Adipocyte (in vitro differentiated cells): ENCODE results near the gene TBX21.

Source experiments
- DNase-seq: peaks from one replicate; pipeline ENCODE4 v3.0.0-alpha.2; 2015; ENCODE audit warnings: low read depth
- H3K27me3 ChIP-seq: replicated peaks from 2 replicates; pipeline ENCODE4 v1.7.0; 2013; ENCODE audit warnings: mild to moderate bottlenecking, low read length, moderate library complexity; ENCODE audit not compliant: control insufficient read depth, insufficient read depth
- H3K36me3 ChIP-seq: 2 replicates; pipeline ENCODE4 v1.7.0; 2013; ENCODE audit warnings: low read length, mild to moderate bottlenecking, moderate library complexity; ENCODE audit not compliant: control insufficient read depth, insufficient read depth, severe bottlenecking
- H3K4me1 ChIP-seq: 2 replicates; pipeline ENCODE4 v1.7.0; 2013; ENCODE audit warnings: mild to moderate bottlenecking, low read length, moderate library complexity; ENCODE audit not compliant: control insufficient read depth, insufficient read depth
- H3K4me3 ChIP-seq: 2 replicates; pipeline ENCODE4 v1.7.0; 2013; ENCODE audit warnings: mild to moderate bottlenecking, low read length, moderate library complexity
- H3K9ac ChIP-seq: 2 replicates; pipeline ENCODE4 v1.7.0; 2013; ENCODE audit warnings: mild to moderate bottlenecking, low read length, moderate library complexity
- H3K9me3 ChIP-seq: 2 replicates; pipeline ENCODE4 v1.7.0; 2013; ENCODE audit warnings: mild to moderate bottlenecking, low read length, moderate library complexity; ENCODE audit not compliant: control insufficient read depth

The TBX21 gene

DNA sequence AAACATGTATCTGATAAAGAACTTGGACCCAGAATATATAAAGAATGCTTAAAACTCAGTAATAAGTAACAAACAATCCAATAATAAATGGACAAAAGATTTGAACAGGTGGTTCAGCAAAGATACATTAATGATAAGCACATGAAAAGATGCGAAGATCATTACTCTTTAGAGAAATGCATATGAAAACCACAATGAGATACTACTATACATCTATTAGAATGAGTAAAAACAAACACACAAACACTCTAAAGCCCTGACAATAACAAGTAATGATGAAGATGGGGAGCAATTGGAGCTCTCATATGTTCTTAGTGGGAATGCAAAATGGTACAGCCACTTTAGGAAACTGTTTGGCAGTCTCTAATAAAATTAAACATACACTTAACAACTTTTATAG lies 59.4 kb downstream of the TBX21 start:
- Histone ChIP-seq H3K9me3 (no peaks in the 10 kb centered on the region), H3K36me3 (no peaks in the 10 kb centered on the region), H3K27me3 (peaks cover 66% of the 10 kb centered on the region)

DNA sequence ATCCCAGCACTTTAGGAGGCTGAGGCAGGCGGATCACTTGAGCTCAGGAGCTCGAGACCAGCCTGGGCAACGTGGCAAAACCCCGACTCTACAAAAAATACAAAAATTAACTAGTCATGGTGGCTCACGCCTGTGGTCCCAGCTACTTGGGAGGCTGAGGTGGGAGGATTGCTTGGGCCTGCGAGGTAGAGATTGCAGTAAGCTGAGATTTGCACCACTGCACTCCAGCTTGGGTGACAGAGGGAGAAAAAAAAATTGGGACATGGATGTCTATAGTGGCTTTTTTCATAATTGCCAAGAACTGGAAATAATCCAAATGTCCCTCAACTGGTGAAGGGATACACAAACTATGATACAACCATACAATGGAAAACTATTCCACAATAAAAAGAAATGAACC lies 59.9 kb downstream of the TBX21 start:
- no peak overlapping the region for H3K9ac ChIP-seq
- H3K9me3 ChIP-seq, result no peaks in the 10 kb centered on the region
- DNase-seq, result no peak
- no peaks in the 10 kb centered on the region for H3K36me3 ChIP-seq
- peaks cover 68% of the 10 kb centered on the region for H3K27me3 ChIP-seq
- H3K4me3 ChIP-seq, result no peak overlapping the region
- H3K4me1 ChIP-seq, result peaks cover 2% of the 10 kb centered on the region

More for the DNA sequence above, 59.4 kb downstream of the TBX21 start:
- Histone ChIP-seq H3K4me1 (peaks cover 2% of the 10 kb centered on the region), H3K4me3 (no peak overlapping the region), H3K9ac (no peak overlapping the region)
- no peak for DNase-seq
